Transverse colon (tissue), 4 donors: ENCODE measurements around the gene MEGF10. TPM values are rescaled to one million over a fixed set of nuclear protein-coding genes. Genes with fewer than 3 reads are reported as not detected.

Source experiments
- DNase-seq: peaks from one replicate; pipeline ENCODE4 v3.0.0-alpha.2; 2019
- H3K27ac ChIP-seq, 4 donors: fragments of 200-600 bp; sonication (generic); 2 replicates each; pipeline ENCODE4 v1.5.1; 2016 to 2018; ENCODE audit warnings: inconsistent platforms in 4 of 4
- H3K27me3 ChIP-seq: fragments of 200-600 bp; sonication (generic); 2 replicates; pipeline ENCODE4 v1.5.1; 2017; ENCODE audit warnings: inconsistent platforms
- H3K36me3 ChIP-seq, 4 donors: fragments of 200-600 bp; sonication (generic); 2 replicates each; pipeline ENCODE4 v1.5.1; 2017 to 2019; ENCODE audit warnings: inconsistent platforms in 4 of 4
- H3K4me1 ChIP-seq, 4 donors: fragments of 200-600 bp; sonication (generic); 2 replicates each; pipeline ENCODE4 v1.5.1; 2017 to 2020; ENCODE audit warnings: inconsistent platforms in 4 of 4
- H3K4me3 ChIP-seq, 4 donors: fragments of 200-600 bp; sonication (generic); 1 replicate in 1 of 4; 2 replicates in 3 of 4; pipeline versions ENCODE4 v1.5.1 to v1.6.1; 2017 to 2019; ENCODE audit warnings: inconsistent platforms in 4 of 4
- H3K9me3 ChIP-seq, 2 donors: fragments of 200-600 bp; sonication (generic); 2 replicates each; pipeline ENCODE4 v1.5.1; 2017 to 2019; ENCODE audit warnings: inconsistent platforms in 2 of 2
- EP300 ChIP-seq: sonication (generic); formaldehyde crosslinking; IDR thresholded peaks from one replicate; pipeline ENCODE4 v1.6.1; 2017; ENCODE audit warnings: antibody characterized with exemption, low read depth
- POLR2A ChIP-seq: fragments of 450-650 bp; IDR thresholded peaks from one replicate; pipeline ENCODE4 v1.6.1; 2016; ENCODE audit warnings: antibody characterized with exemption, mild to moderate bottlenecking, moderate library complexity
- POLR2AphosphoS5 ChIP-seq, 3 donors: sonication (generic); formaldehyde crosslinking; IDR thresholded peaks; one replicate each; pipeline ENCODE4 v1.6.1; 2016; ENCODE audit warnings: antibody characterized with exemption in 3 of 3
- WGBS, 2 donors: methylation state at CpG; one replicate each; pipeline ENCODE4 v1.1.5; 2018; ENCODE audit warnings: low coverage in 1 of 2; 5-methylcytosine and 5-hydroxymethylcytosine counted together
- in situ Hi-C, 4 donors: fragments of 200-750 bp; cut with MboI; loops; one replicate each; pipeline versions ENCODE4 v1.15.0 to v1.15.1; 2017; ENCODE audit warnings: low sequenced_read_pairs in 3 of 4, low pct_ligation_motif_present in 1 of 4, low pct_unique_long_range_greater_than_20kb in 1 of 4
- intact Hi-C: fragments of 100-400 bp; cut with DNase I; formaldehyde crosslinking; loops from one replicate; pipeline ENCODE4 v1.15.1; 2023; ENCODE audit warnings: low total_unique reads
- total RNA-seq, 4 donors: library from RNA; depleted of rRNA; stranded (reverse); fragments of >200 nt; gene quantifications; one replicate each; pipeline ENCODE4 v1.1.0, GENCODE V29; 2016
- TF ChIP-seq, protein P1 (sequence below), 5 experiments: fragments of 200-600 bp in 3 of 5; fragments of 450-650 bp in 2 of 5; sonication (generic) in 3 of 5; IDR thresholded peaks; 1 replicate in 2 of 5; 2 replicates in 3 of 5; pipeline ENCODE4 v1.5.1; 2016 to 2017; ENCODE audit warnings: antibody characterized with exemption in 5 of 5, inconsistent platforms in 3 of 5, mild to moderate bottlenecking in 2 of 5, moderate library complexity in 1 of 5

Gene MEGF10
- total RNA-seq, 4 donors from 2014 or later, result 0.68 to 3.0 (median 2.9) TPM; not detected in 1

DNA sequence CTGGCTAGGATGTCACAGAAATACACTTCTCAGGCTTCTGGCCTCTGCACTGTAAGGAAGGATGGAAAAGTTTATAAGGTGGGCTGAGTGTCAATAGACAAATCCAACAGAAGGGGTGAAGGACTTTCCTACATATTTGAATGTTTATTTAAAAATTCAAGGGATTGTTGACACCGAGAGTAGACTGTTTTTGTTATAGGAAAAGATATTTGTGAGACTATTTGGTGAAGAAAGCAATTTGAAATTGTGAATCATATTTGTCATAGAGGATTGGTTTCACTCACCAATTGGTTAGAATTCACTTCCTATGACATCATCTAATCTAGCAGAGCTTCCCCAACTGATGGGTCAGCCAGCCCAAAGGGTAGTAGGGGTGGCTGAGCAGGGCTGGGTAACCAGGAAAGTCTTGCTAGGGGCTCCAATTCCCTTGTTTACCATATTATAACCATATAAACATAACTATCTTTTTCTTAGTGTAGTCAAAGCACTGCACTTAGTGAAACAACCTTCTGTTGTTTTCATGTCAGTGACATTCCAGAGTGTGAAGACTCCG is 14.9 kb upstream of the MEGF10 start:
- Histone ChIP-seq H3K4me1 (no peaks in the 10 kb centered on the region), H3K27ac (no peak overlapping the region), H3K36me3 (no peaks in the 10 kb centered on the region), H3K4me3 (no peak overlapping the region), H3K9me3 (no peaks in the 10 kb centered on the region), H3K27me3 (no peaks in the 10 kb centered on the region)
- DNase-seq, result no peak
- intact Hi-C loops, result no loop called here
- TF ChIP-seq, protein P1, sequence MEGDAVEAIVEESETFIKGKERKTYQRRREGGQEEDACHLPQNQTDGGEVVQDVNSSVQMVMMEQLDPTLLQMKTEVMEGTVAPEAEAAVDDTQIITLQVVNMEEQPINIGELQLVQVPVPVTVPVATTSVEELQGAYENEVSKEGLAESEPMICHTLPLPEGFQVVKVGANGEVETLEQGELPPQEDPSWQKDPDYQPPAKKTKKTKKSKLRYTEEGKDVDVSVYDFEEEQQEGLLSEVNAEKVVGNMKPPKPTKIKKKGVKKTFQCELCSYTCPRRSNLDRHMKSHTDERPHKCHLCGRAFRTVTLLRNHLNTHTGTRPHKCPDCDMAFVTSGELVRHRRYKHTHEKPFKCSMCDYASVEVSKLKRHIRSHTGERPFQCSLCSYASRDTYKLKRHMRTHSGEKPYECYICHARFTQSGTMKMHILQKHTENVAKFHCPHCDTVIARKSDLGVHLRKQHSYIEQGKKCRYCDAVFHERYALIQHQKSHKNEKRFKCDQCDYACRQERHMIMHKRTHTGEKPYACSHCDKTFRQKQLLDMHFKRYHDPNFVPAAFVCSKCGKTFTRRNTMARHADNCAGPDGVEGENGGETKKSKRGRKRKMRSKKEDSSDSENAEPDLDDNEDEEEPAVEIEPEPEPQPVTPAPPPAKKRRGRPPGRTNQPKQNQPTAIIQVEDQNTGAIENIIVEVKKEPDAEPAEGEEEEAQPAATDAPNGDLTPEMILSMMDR (IDR thresholded peaks at IDR 0.05), result no peak
- TF ChIP-seq POLR2AphosphoS5 (IDR thresholded peaks at IDR 0.05) (no peak), EP300 (no peak), POLR2A (no peak)
- in situ Hi-C loops, result no loop called here
- 61 to 72% methylated on average over 2 of the region's 2 CpGs for WGBS, 2 donors

DNA sequence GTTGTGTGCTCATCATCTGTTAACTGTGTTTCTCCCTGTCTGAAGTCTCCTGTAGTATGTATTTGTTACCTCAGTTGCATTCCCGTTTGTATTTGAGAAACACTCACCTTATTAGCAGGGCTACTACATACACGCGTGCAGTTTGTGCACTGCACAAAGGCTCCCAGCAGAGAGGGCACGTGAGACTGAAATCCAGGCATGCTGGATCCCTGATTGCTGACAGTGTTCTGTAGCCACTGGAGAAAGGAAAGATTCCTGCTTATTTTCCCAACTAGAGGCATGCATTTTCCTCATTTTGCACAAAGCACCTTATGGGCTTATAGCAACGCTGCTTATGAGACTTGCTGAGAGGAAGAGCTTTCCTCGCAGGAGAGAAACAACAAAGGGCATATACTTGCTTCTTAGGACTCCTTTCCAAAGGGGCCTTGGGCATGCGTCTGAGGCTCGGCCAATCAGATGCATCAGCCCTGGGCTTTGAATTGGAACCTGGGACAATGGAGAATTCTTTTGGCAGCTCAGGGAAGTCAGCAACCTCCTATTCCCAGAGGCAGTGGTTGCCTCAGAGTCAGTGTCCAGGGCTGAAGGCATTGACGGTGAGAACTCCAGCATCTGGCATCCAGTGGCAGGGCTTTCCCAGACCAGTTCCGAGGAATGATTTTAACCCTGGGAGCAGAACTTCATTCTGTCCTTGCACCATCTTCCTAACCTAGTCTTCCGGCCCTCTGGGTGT is 9.9 kb upstream of the MEGF10 start:
- WGBS, 2 donors, result 72 to 81% methylated on average over 6 to 11 of the region's 11 CpGs
- no peaks in the 10 kb centered on the region for H3K9me3 ChIP-seq
- TF ChIP-seq, protein P1 (IDR thresholded peaks at IDR 0.05), result no peak
- H3K4me3 ChIP-seq, result no peak overlapping the region
- no peaks in the 10 kb centered on the region for H3K4me1 ChIP-seq
- H3K36me3 ChIP-seq, result no peaks in the 10 kb centered on the region
- no peak for DNase-seq
- H3K27ac ChIP-seq, result no peak overlapping the region
- H3K27me3 ChIP-seq, result no peaks in the 10 kb centered on the region
- in situ Hi-C loops, result no loop called here
- intact Hi-C loops, result no loop called here

DNA sequence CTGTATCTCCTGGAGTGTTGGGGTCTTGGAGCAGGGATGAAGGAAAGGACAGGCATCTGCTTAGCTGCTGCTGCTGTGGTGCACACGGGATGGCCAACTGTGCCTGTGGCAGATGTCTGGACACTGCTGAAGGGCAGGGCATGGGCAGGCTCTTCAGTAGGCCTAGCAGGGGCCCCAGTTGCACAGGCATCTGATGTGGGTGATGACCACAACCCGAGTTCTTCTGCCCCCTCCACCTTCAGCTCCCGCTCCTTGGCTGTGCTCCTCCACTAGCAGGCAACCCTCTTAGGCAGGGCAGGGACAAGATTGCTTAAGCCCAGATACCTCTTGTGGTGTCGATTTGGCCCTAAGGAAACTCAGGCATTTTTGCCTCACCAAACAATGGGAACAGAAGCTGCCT is 9.0 kb upstream of the MEGF10 start:
- in situ Hi-C loops, result no loop called here
- TF ChIP-seq EP300, result no peak
- no peak for TF ChIP-seq POLR2AphosphoS5 (IDR thresholded peaks at IDR 0.05)
- no peak for TF ChIP-seq POLR2A
- TF ChIP-seq, protein P1 (IDR thresholded peaks at IDR 0.05), result no peak
- no peak for DNase-seq
- Histone ChIP-seq H3K27ac (no peak overlapping the region), H3K27me3 (no peaks in the 10 kb centered on the region), H3K4me1 (no peaks in the 10 kb centered on the region), H3K9me3 (no peaks in the 10 kb centered on the region), H3K4me3 (no peak overlapping the region), H3K36me3 (no peaks in the 10 kb centered on the region)
- intact Hi-C loops, result no loop called here
- 80 to 87% methylated on average over 2 to 4 of the region's 4 CpGs for WGBS, 2 donors

DNA sequence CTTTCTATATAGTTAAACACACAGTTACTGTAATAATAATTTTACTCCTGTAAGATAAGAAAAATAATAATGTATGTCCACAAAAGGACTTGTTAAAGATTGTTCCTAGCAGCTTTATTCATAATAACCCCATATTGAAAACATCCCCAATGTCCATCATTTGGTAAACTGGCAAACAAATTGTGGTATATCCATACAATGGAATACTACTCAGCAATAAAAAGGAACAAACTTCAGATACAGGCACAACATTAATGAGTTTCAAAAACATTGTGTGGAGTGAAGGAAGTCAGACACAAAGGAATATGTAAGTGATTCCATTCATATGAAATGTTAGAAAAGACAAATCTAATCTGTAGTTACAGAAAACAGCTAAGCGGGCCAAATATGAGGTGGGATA is 1.9 kb upstream of the MEGF10 start:
- intact Hi-C loops, result no loop called here

More for the DNA sequence above, 1.9 kb upstream of the MEGF10 start:
- Histone ChIP-seq H3K9me3 (no peaks in the 10 kb centered on the region), H3K27me3 (peaks cover 33% of the 10 kb centered on the region), H3K36me3 (no peaks in the 10 kb centered on the region), H3K4me3 (no peak overlapping the region), H3K4me1 (peaks cover 0 to 14% (median 11%) of the 10 kb centered on the region in 4 donors), H3K27ac (no peak overlapping the region)
- no peak for TF ChIP-seq POLR2A
- no peak for TF ChIP-seq POLR2AphosphoS5 (IDR thresholded peaks at IDR 0.05)
- TF ChIP-seq, protein P1 (IDR thresholded peaks at IDR 0.05), result no peak
- no peak for TF ChIP-seq EP300
- 97 to 100% methylated on average over 1 of the region's 1 CpG for WGBS, 2 donors
- in situ Hi-C loops, result no loop called here
- no peak for DNase-seq
